ENCODE results near the gene MYH16. TPM values are rescaled to one million over a fixed set of nuclear protein-coding genes. Genes with fewer than 3 reads are reported as not detected.
"Not testable (repeated sequence)": the region's sequence is repeated elsewhere in the genome, so short reads cannot be mapped to it uniquely, and the experiment has no call there.

MYH16 gene
- total and polyA plus RNA-seq, 2 donors: 0.05 to 0.09 TPM

- Histone ChIP-seq H3K4me1 (ENCODE audit: control insufficient read depth in 2 of 2, insufficient read depth in 2 of 2, low read length in 2 of 2) (peaks cover 19 to 20% of the 10 kb centered on the region in 2 donors), H3K27me3 (ENCODE audit: control insufficient read depth in 2 of 2, insufficient read depth in 1 of 2, low read length in 1 of 2) (no peaks in the 10 kb centered on the region), H3K9me3 (ENCODE audit: control insufficient read depth in 2 of 2, insufficient read depth in 1 of 2, low read length in 1 of 2) (no peaks in the 10 kb centered on the region), H3K4me3 (ENCODE audit: low read length in 2 of 2) (no peak overlapping the region), H3K27ac (ENCODE audit: low read depth in 1 of 2, low read length in 1 of 2) (no peak overlapping the region), H3K36me3 (ENCODE audit: control insufficient read depth in 2 of 2, insufficient read depth in 2 of 2, low read length in 1 of 2) (peaks cover 0 to 5% of the 10 kb centered on the region in 2 donors)
- DNase-seq (ENCODE audit: low read depth in 6 of 9, low spot score in 9 of 9): no peak
- WGBS: 97% methylated on average over 14 of the region's 14 CpGs
Observed at GRCh38 chr7:99324559-99324958, 51.9 kb downstream of the MYH16 start.

- no peak for DNase-seq (ENCODE audit: low read depth in 6 of 9, low spot score in 9 of 9)
- Histone ChIP-seq H3K27me3 (ENCODE audit: control insufficient read depth in 2 of 2, insufficient read depth in 1 of 2, low read length in 1 of 2) (no peaks in the 10 kb centered on the region), H3K9me3 (ENCODE audit: control insufficient read depth in 2 of 2, insufficient read depth in 1 of 2, low read length in 1 of 2) (no peaks in the 10 kb centered on the region), H3K36me3 (ENCODE audit: control insufficient read depth in 2 of 2, insufficient read depth in 2 of 2, low read length in 1 of 2) (peaks cover 0 to 5% of the 10 kb centered on the region in 2 donors), H3K27ac (ENCODE audit: low read depth in 1 of 2, low read length in 1 of 2) (peak overlapping the region; percentile 71 to 82), H3K4me1 (ENCODE audit: control insufficient read depth in 2 of 2, insufficient read depth in 2 of 2, low read length in 2 of 2) (peaks cover 19 to 20% of the 10 kb centered on the region in 2 donors), H3K4me3 (ENCODE audit: low read length in 2 of 2) (peak overlapping the region; percentile 83 to 86)
- WGBS: 36% methylated on average over 14 of the region's 14 CpGs
Observed at GRCh38 chr7:99325001-99325493, 52.4 kb downstream of the MYH16 start.

- under 1% methylated on average over 82 of the region's 82 CpGs for WGBS
- Histone ChIP-seq H3K27ac (ENCODE audit: low read depth in 1 of 2, low read length in 1 of 2) (peak within 1 kb of the TSS; percentile 71 to 82), H3K9me3 (ENCODE audit: control insufficient read depth in 2 of 2, insufficient read depth in 1 of 2, low read length in 1 of 2) (no peaks in the 10 kb centered on the region), H3K4me3 (ENCODE audit: low read length in 2 of 2) (peak within 1 kb of the TSS; percentile 83 to 86), H3K4me1 (ENCODE audit: control insufficient read depth in 2 of 2, insufficient read depth in 2 of 2, low read length in 2 of 2) (peaks cover 19 to 20% of the 10 kb centered on the region in 2 donors), H3K27me3 (ENCODE audit: control insufficient read depth in 2 of 2, insufficient read depth in 1 of 2, low read length in 1 of 2) (no peaks in the 10 kb centered on the region), H3K36me3 (ENCODE audit: control insufficient read depth in 2 of 2, insufficient read depth in 2 of 2, low read length in 1 of 2) (peaks cover 0 to 5% of the 10 kb centered on the region in 2 donors)
- DNase-seq (ENCODE audit: low read depth in 6 of 9, low spot score in 9 of 9): peak; percentile 76 to 97 (median 90)
Observed at GRCh38 chr7:99325592-99326407, 53.2 kb downstream of the MYH16 start, which contains the start of gene ARPC1A. ARPC1A (plus strand) TSS chr7:99325898; CDS start chr7:99333354, 7,456 bp downstream.

GRCh38 chr7:99326408-99326782, 53.8 kb downstream of the MYH16 start:
- peaks cover 19 to 20% of the 10 kb centered on the region in 2 donors for H3K4me1 ChIP-seq (ENCODE audit: control insufficient read depth in 2 of 2, insufficient read depth in 2 of 2, low read length in 2 of 2)

GRCh38 chr7:99330314-99330961, 57.8 kb downstream of the MYH16 start:
- WGBS: 86% methylated on average over 8 of the region's 8 CpGs
- Histone ChIP-seq H3K36me3 (ENCODE audit: control insufficient read depth in 2 of 2, insufficient read depth in 2 of 2, low read length in 1 of 2) (peaks cover 10 to 34% of the 10 kb centered on the region in 2 donors), H3K4me1 (ENCODE audit: control insufficient read depth in 2 of 2, insufficient read depth in 2 of 2, low read length in 2 of 2) (peaks cover 12 to 14% of the 10 kb centered on the region in 2 donors)
- not testable (repeated sequence) for DNase-seq (ENCODE audit: low read depth in 6 of 9, low spot score in 9 of 9); H3K27me3 ChIP-seq (ENCODE audit: control insufficient read depth in 2 of 2, insufficient read depth in 1 of 2, low read length in 1 of 2); H3K4me3 ChIP-seq (ENCODE audit: low read length in 2 of 2); H3K9me3 ChIP-seq (ENCODE audit: control insufficient read depth in 2 of 2, insufficient read depth in 1 of 2, low read length in 1 of 2); H3K27ac ChIP-seq (ENCODE audit: low read depth in 1 of 2, low read length in 1 of 2)

More at GRCh38 chr7:99326408-99326782, 53.8 kb downstream of the MYH16 start:
- DNase-seq (ENCODE audit: low read depth in 6 of 9, low spot score in 9 of 9): no peak
- WGBS: 4% methylated on average over 10 of the region's 10 CpGs
- Histone ChIP-seq H3K4me3 (ENCODE audit: low read length in 2 of 2) (peak overlapping the region; percentile 83 to 86), H3K27me3 (ENCODE audit: control insufficient read depth in 2 of 2, insufficient read depth in 1 of 2, low read length in 1 of 2) (no peaks in the 10 kb centered on the region), H3K36me3 (ENCODE audit: control insufficient read depth in 2 of 2, insufficient read depth in 2 of 2, low read length in 1 of 2) (peaks cover 0 to 8% of the 10 kb centered on the region in 2 donors), H3K27ac (ENCODE audit: low read depth in 1 of 2, low read length in 1 of 2) (peak overlapping the region in 1 of 2 donors; percentile 66), H3K9me3 (ENCODE audit: control insufficient read depth in 2 of 2, insufficient read depth in 1 of 2, low read length in 1 of 2) (no peaks in the 10 kb centered on the region)

- no peak overlapping the region for H3K27ac ChIP-seq (ENCODE audit: low read depth in 1 of 2, low read length in 1 of 2)
- H3K27me3 ChIP-seq (ENCODE audit: control insufficient read depth in 2 of 2, insufficient read depth in 1 of 2, low read length in 1 of 2): no peaks in the 10 kb centered on the region
- no peak overlapping the region for H3K4me3 ChIP-seq (ENCODE audit: low read length in 2 of 2)
- DNase-seq (ENCODE audit: low read depth in 6 of 9, low spot score in 9 of 9): no peak
- no peaks in the 10 kb centered on the region for H3K9me3 ChIP-seq (ENCODE audit: control insufficient read depth in 2 of 2, insufficient read depth in 1 of 2, low read length in 1 of 2)
- peaks cover 11 to 14% of the 10 kb centered on the region in 2 donors for H3K4me1 ChIP-seq (ENCODE audit: control insufficient read depth in 2 of 2, insufficient read depth in 2 of 2, low read length in 2 of 2)
- 99% methylated on average over 2 of the region's 2 CpGs for WGBS
- H3K36me3 ChIP-seq (ENCODE audit: control insufficient read depth in 2 of 2, insufficient read depth in 2 of 2, low read length in 1 of 2): peaks cover 10 to 35% of the 10 kb centered on the region in 2 donors
Observed at GRCh38 chr7:99331002-99331401, 58.4 kb downstream of the MYH16 start.

- no peaks in the 10 kb centered on the region for H3K9me3 ChIP-seq (ENCODE audit: control insufficient read depth in 2 of 2, insufficient read depth in 1 of 2, low read length in 1 of 2)
- H3K4me3 ChIP-seq (ENCODE audit: low read length in 2 of 2): no peak overlapping the region
- no peaks in the 10 kb centered on the region for H3K27me3 ChIP-seq (ENCODE audit: control insufficient read depth in 2 of 2, insufficient read depth in 1 of 2, low read length in 1 of 2)
- no peak overlapping the region for H3K27ac ChIP-seq (ENCODE audit: low read depth in 1 of 2, low read length in 1 of 2)
- H3K36me3 ChIP-seq (ENCODE audit: control insufficient read depth in 2 of 2, insufficient read depth in 2 of 2, low read length in 1 of 2): peaks cover 40 to 69% of the 10 kb centered on the region in 2 donors
- 100% methylated on average over 3 of the region's 3 CpGs for WGBS
- DNase-seq (ENCODE audit: low read depth in 6 of 9, low spot score in 9 of 9): no peak
- H3K4me1 ChIP-seq (ENCODE audit: control insufficient read depth in 2 of 2, insufficient read depth in 2 of 2, low read length in 2 of 2): no peaks in the 10 kb centered on the region
Observed at GRCh38 chr7:99339595-99339994, 67.0 kb downstream of the MYH16 start.

GRCh38 chr7:99340659-99341058, 68.0 kb downstream of the MYH16 start:
- H3K4me1 ChIP-seq (ENCODE audit: control insufficient read depth in 2 of 2, insufficient read depth in 2 of 2, low read length in 2 of 2): no peaks in the 10 kb centered on the region
- WGBS: 98% methylated on average over 3 of the region's 3 CpGs
- H3K36me3 ChIP-seq (ENCODE audit: control insufficient read depth in 2 of 2, insufficient read depth in 2 of 2, low read length in 1 of 2): peaks cover 42 to 69% of the 10 kb centered on the region in 2 donors
- no peaks in the 10 kb centered on the region for H3K27me3 ChIP-seq (ENCODE audit: control insufficient read depth in 2 of 2, insufficient read depth in 1 of 2, low read length in 1 of 2)
- no peaks in the 10 kb centered on the region for H3K9me3 ChIP-seq (ENCODE audit: control insufficient read depth in 2 of 2, insufficient read depth in 1 of 2, low read length in 1 of 2)
- no peak for DNase-seq (ENCODE audit: low read depth in 6 of 9, low spot score in 9 of 9)
- H3K4me3 ChIP-seq (ENCODE audit: low read length in 2 of 2): no peak overlapping the region
- no peak overlapping the region for H3K27ac ChIP-seq (ENCODE audit: low read depth in 1 of 2, low read length in 1 of 2)

Data from thymus (tissue), 11 donors.